HG03097 (cell line): Measurements from ENCODE around the gene MPZL1.
A peak's percentile ranks its signal among the peaks of the same experiment; 100 is the strongest.
"Not testable (repeated sequence)": the region's sequence is repeated elsewhere in the genome, so short reads cannot be mapped to it uniquely, and the experiment has no call there.

Experiments used
- ATAC-seq: cut with Tn5 transposase; IDR thresholded peaks from one replicate; pipeline ENCODE4 v1.9.1; 2021; ENCODE audit not compliant: unreplicated experiment, low FRiP score

The MPZL1 gene

DNA sequence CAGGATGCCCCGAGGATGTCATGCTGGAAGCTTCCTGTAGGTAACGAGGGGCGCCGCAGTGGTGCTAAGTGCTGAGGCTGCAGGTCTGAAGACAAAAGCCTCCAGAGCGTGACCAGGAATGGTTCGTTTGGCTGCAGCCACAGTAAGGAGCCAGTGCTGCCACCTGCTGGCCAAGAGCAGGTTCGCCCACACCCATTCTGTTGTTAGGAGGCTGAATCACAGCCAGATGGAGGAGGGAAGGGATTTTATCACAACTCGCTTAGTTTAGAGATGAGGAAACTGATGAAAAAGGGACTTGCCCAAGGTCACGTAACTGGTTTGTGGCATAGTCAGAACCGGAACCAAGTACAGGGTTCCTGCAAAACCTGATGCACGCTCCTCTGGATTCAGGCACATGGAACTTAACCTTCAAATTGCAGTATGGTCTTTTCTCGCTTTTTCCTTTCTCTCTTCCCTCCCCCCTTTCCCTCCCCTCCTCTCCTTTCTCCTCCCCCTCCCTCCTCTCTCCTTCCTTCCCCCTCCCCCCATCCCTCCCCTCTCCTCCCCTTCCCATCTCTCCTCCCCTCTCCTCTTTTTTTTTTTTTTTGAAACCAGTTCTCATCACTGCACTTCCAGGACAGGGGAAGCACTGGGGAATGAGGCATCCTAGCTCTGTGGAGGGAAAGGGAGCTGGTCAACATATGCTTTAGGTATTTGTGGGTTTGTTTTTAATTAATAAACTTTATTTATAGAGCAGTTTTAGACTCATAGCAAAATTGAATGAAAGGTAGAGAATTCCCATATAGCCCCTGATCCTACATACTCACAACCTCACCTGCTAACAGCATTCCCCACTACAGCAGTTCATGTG lies 81.8 kb downstream of the MPZL1 start:
- ATAC-seq: peak; percentile 87

GRCh38 chr1:167805041-167805556 lies 83.3 kb downstream of the MPZL1 start:
- no peak for ATAC-seq

GRCh38 chr1:167806235-167806634 lies 84.5 kb downstream of the MPZL1 start:
- ATAC-seq: not testable (repeated sequence)

- ATAC-seq: not testable (repeated sequence)
Measured at GRCh38 chr1:167806676-167807075, 84.9 kb downstream of the MPZL1 start.

GRCh38 chr1:167808104-167808503 lies 86.3 kb downstream of the MPZL1 start:
- no peak for ATAC-seq

GRCh38 chr1:167808690-167809089 lies 86.9 kb downstream of the MPZL1 start:
- ATAC-seq: no peak

DNA sequence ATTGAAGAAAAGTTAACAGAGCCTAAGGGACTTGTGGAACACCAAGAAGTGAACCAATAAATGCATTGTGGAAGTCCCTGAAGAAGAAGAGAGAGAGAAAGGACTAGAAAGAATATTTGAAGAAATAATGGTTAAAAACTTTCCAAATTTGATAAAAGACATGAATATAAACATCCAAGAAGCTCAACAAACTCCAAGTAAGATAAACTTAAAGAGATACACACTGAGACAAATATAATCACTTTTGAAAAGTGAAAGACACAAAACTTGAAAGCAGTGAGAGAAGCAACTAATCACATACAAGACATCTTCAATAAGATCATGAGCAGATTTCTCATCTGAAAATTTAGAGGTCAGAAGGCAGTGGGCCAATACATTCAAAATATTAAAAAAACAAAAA lies 91.2 kb downstream of the MPZL1 start:
- no peak for ATAC-seq

DNA sequence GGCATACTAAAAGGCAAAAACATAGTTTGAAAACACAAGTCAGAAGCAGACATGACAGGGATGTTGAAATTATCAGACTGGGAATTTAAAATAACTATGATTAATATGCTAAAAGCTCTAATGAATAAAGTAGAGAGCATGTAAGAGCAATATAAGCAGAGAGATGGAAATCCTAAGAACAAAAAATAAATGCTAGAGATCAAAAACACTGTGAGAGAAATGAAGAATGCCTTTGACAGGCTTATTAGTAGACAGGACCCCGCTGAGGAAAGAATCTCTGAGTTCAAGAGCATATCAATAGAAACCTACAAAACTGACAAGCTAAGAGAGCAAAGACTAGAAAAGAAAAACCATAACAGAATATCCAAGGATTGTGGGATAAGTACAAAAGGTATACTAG lies 93.9 kb downstream of the MPZL1 start:
- no peak for ATAC-seq

- no peak for ATAC-seq
Measured at GRCh38 chr1:167819849-167820683, 98.3 kb downstream of the MPZL1 start.

DNA sequence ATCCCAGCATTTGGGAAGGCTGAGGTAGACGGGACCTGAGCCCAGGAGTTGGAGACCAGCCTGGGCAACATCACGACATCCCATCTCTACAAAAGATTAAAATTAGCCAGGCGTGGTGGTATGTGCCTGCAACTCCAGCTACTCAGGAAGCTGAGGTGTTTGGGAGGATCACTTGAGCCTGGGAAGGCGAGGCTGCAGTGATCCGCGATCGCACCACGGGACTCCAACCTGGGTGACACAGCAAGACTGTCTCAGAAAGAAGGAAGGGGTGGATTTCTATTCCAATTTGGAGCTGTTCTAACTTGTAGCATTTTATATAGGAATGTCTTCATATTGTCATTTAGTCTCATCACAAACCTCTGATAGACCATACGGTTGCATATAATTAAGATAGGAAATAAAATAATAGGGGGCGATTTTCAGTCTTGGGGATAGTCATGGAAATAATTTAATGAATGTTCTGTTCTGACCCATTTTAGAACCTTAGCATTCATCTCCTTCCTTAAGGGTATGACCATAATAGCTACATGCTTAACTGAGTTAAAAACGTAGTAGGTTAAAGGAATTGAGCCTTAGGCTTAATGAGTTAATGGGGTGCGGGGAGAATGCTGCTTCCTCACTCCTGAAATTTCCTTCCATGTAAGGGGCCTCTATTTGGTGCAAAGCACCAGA lies 99.0 kb downstream of the MPZL1 start:
- no peak for ATAC-seq

GRCh38 chr1:167821356-167821685 lies 99.5 kb downstream of the MPZL1 start:
- no peak for ATAC-seq

- no peak for ATAC-seq
Measured at GRCh38 chr1:167821969-167822685, 100.3 kb downstream of the MPZL1 start.

DNA sequence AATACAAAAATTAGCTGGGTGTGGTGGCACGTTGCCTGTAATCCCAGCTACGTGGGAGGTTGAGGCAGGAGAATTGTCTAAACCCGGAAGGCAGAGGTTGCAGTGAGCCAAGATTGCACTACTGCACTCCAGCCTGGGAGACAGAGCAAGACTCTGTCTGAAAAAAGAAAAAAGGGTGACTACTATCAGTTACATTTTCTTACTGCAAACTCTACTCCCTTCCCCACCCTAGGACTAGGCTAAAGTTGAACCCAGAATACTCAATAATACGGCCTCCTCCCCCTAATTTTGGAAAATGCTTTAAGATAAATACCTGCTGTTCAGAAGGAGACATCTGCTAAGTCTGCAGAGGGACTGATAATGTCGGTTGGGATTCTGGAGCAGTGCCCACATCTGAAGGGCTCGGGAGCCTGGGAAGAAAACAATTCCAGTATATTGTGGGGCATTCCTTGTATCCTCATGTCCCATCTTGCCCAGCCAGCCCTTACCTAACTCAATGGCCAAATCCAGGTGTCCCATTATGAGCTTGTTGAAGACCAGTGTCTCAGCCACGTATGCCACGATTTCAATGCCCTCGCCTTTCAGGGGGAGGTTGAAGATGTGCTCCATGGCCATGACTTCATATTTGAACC lies 102.5 kb downstream of the MPZL1 start:
- no peak for ATAC-seq

DNA sequence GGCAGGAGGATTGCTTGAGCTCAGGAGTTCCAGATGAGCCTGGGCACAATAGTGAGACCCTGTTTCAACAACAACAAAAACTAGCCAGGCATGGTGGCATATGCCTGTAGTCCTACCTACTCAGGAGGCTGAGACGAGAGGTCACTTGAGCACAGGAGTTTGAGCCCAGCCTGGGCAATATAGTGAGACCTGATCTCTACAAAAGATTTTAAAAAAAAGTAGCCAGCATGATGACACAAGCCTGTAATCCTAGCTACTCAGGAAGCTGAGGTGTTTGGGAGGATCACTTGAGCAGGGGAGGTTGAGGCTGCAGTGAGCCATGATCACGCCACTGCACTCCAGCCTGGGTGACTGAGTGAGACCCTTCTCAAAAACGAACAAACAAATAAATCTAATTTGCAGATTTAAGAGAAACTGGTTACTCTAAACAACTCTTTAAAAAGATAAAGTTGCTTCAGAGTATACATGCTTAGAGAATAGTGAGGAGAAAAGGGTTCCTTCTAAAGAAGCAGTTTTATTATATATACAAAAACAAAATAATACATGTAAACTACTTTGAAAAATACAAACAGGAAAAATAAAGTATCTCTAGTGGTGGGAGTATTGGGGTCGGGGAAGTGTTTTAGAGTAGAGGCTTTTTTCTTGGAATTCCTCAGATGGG lies 103.8 kb downstream of the MPZL1 start:
- no peak for ATAC-seq

GRCh38 chr1:167826127-167826526 lies 104.3 kb downstream of the MPZL1 start:
- no peak for ATAC-seq

DNA sequence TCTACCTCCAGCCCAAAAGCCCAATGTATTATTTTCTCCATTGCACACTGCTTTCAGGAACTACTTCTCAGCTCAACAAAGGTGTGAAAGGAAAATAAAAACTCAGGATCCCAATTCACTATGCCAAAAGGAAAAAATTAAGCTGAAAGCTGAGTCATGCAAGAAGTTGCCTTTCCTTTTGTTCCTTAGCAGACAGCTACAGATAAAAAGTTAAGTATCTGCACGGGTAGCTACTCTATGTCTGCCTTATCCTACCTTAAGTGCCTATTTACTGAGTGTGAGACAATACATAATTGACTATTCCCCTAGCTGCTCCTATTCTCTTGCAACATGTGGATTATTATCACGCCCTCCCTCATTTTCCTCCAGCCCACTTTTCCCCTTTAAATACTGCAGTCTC lies 108.1 kb downstream of the MPZL1 start:
- no peak for ATAC-seq

DNA sequence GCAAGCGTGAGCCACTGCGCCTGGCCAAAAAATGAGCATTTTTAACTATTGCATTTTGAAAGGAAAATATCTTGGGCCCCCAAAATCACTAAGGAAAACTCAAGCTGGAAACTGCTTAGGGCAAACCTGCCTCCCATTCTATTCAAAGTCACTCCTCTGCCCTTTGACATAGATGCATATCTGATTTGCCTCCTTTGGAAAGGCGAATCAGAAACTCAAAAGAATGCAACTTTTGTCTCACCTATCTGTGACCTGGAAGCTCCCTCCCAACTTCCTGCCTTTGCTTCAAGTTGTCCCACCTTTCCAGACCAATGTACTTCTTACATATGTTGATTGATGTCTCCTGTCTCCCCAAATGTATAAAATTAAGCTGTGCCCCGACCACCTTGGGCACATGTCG lies 108.9 kb downstream of the MPZL1 start:
- ATAC-seq: not testable (repeated sequence)

DNA sequence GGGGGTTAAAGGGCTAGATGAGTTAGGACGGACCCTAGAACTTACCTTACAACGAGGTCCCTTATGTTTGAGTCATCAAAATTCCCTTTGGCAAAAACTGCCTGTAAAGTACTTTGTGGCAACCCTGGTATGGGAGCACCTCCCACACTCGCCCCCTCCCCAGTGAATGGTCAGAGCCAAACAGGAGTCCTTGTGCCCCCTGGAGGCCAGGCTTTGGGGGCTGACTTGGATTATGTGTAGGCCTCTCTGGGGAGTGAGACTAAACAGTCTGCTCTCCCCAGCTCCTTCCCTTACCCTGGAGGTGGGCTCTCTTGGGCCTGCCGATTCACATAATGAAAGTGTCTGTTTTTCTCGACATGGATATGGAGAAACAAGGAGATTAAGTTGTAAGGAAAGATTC lies 110.9 kb downstream of the MPZL1 start:
- no peak for ATAC-seq

GRCh38 chr1:167833904-167834303 lies 112.1 kb downstream of the MPZL1 start:
- no peak for ATAC-seq
